Gastrocnemius medialis (tissue), 4 donors: ENCODE measurements around the gene C1QC.

Experiments
- CTCF ChIP-seq, 5 experiments: fragments of 450-650 bp in 3 of 5; fragments of 200-600 bp in 2 of 5; sonication (generic) in 2 of 5; IDR thresholded peaks in 4 of 5; conservative IDR thresholded peaks in 1 of 5; 1 replicate in 4 of 5; 2 replicates in 1 of 5; pipeline ENCODE4 v1.5.1; 2016 to 2019; ENCODE audit warnings: antibody characterized with exemption in 5 of 5, mild to moderate bottlenecking in 3 of 5, moderate library complexity in 3 of 5
- POLR2A ChIP-seq, 2 donors: fragments of 450-650 bp; IDR thresholded peaks; one replicate each; pipeline ENCODE4 v1.6.1; 2017; ENCODE audit warnings: antibody characterized with exemption in 2 of 2, mild to moderate bottlenecking in 2 of 2, moderate library complexity in 2 of 2

- no peak for TF ChIP-seq CTCF (IDR thresholded peaks at IDR 0.05 in 4 of 5, conservative IDR thresholded peaks at IDR 0.05 in 1 of 5)
- no peak for TF ChIP-seq POLR2A (IDR thresholded peaks at IDR 0.05)
These were observed 43.2 kb upstream of the C1QC start for GRCh38 chr1:22600071-22600816.
